Measurements from ENCODE around the gene DESI1. TPM values are rescaled to one million over a fixed set of nuclear protein-coding genes. Genes with fewer than 3 reads are reported as not detected.

Gene DESI1
- total and polyA plus RNA-seq, 2 of the 13 experiments (the other 11 are each of a cell fraction or from before 2014, with no cell fraction given) = 21.6 to 29.2 TPM

DNA sequence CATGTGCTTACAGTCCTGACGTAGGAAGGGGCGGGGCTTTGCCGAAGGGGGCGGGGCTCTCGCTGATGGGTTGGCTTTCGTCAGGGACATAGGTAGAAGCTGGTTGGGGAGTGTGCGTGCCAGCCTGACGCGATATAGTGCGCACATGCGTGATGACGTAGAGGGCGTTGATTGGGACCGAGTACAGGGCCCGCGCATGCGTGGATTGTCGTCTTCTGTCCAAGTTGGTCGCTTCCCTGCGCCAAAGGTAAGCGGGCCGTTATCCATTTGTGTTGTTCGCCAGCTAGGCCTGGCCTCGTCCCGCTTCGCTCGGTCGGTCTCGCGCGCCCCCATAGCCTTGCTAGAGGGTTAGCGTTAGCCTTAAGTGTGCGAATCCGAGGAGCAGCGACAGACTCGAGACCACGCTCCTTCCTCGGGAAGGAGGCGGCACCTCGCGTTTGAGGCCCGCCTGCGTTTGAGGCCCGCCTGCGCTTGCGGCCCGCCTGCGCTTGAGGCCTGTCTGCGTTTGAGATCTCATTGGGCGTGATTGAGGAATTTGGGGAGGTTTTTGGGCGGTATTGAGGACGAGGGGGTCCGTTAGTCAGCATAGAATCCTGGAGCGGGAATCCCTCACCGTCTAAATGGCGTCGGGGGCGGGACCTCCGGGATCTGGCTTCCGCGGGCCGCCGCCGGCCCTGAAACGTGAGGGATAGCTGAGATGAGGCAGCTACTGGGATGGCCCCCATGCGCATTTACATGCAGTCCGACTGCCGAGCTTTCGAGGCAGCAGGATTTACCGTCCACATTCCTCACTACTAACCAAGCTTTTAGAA, 462 bp upstream of the DESI1 start, which contains the start of gene XRCC6 (continued):
- TF ChIP-seq GPN1 (CRISPR knock-in tag; IDR thresholded peaks at IDR 0.05; ENCODE audit: borderline replicate concordance) (no peak; the same call in 1 of the 2 replicates), PHF8 (CRISPR knock-in tag; IDR thresholded peaks at IDR 0.05) (peak; percentile 94), ATAD3A (CRISPR knock-in tag; IDR thresholded peaks at IDR 0.05) (no peak), AGO1 (IDR thresholded peaks at IDR 0.05; ENCODE audit: low read depth, low read length, poor library complexity, severe bottlenecking) (no peak), NR2F2 (IDR thresholded peaks at IDR 0.05; ENCODE audit: borderline replicate concordance, low read depth) (no peak), SOX5 (CRISPR knock-in tag; IDR thresholded peaks at IDR 0.05; ENCODE audit: borderline replicate concordance) (peak; percentile 29; the same call in 1 of the 2 replicates), SNAI1 (CRISPR knock-in tag; IDR thresholded peaks at IDR 0.05; ENCODE audit: borderline replicate concordance) (no peak), ZNF75D (CRISPR knock-in tag; IDR thresholded peaks at IDR 0.05; ENCODE audit: borderline replicate concordance) (peak; percentile 62; the same call in 1 of the 2 replicates), RBAK (CRISPR knock-in tag; IDR thresholded peaks at IDR 0.05) (no peak), CHD2 (IDR thresholded peaks at IDR 0.05; ENCODE audit: low read depth, low read length) (no peak), ZBTB3 (CRISPR knock-in tag; IDR thresholded peaks at IDR 0.05; ENCODE audit: borderline replicate concordance, low read depth) (no peak), SALL2 (CRISPR knock-in tag; IDR thresholded peaks at IDR 0.05) (no peak), ZNF616 (CRISPR knock-in tag; IDR thresholded peaks at IDR 0.05; ENCODE audit: low read depth) (peak; percentile 70), ZNF772 (CRISPR knock-in tag; IDR thresholded peaks at IDR 0.05) (no peak)
- TF ChIP-seq, protein P1, sequence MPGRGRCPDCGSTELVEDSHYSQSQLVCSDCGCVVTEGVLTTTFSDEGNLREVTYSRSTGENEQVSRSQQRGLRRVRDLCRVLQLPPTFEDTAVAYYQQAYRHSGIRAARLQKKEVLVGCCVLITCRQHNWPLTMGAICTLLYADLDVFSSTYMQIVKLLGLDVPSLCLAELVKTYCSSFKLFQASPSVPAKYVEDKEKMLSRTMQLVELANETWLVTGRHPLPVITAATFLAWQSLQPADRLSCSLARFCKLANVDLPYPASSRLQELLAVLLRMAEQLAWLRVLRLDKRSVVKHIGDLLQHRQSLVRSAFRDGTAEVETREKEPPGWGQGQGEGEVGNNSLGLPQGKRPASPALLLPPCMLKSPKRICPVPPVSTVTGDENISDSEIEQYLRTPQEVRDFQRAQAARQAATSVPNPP (CRISPR knock-in tag; IDR thresholded peaks at IDR 0.05) = peak; percentile 64; the same call in 1 of the 2 replicates
- TF ChIP-seq, protein P2, sequence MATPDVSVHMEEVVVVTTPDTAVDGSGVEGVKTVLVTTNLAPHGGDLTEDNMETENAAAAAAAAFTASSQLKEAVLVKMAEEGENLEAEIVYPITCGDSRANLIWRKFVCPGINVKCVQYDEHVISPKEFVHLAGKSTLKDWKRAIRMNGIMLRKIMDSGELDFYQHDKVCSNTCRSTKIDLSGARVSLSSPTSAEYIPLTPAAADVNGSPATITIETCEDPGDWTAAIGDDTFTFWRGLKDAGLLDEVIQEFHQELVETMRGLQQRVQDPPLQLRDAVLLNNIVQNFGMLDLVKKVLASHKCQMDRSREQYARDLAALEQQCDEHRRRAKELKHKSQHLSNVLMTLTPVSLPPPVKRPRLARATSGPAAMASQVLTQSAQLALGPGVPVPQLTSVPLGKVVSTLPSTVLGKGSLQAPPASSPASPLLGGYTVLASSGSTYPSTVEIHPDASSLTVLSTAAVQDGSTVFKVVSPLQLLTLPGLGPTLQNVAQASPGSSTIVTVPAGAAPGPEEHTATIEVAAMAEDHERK (CRISPR knock-in tag; IDR thresholded peaks at IDR 0.05; ENCODE audit: low read depth) = peak; percentile 87
- TF ChIP-seq, protein P3, sequence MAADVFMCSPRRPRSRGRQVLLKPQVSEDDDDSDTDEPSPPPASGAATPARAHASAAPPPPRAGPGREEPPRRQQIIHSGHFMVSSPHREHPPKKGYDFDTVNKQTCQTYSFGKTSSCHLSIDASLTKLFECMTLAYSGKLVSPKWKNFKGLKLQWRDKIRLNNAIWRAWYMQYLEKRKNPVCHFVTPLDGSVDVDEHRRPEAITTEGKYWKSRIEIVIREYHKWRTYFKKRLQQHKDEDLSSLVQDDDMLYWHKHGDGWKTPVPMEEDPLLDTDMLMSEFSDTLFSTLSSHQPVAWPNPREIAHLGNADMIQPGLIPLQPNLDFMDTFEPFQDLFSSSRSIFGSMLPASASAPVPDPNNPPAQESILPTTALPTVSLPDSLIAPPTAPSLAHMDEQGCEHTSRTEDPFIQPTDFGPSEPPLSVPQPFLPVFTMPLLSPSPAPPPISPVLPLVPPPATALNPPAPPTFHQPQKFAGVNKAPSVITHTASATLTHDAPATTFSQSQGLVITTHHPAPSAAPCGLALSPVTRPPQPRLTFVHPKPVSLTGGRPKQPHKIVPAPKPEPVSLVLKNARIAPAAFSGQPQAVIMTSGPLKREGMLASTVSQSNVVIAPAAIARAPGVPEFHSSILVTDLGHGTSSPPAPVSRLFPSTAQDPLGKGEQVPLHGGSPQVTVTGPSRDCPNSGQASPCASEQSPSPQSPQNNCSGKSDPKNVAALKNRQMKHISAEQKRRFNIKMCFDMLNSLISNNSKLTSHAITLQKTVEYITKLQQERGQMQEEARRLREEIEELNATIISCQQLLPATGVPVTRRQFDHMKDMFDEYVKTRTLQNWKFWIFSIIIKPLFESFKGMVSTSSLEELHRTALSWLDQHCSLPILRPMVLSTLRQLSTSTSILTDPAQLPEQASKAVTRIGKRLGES (CRISPR knock-in tag; IDR thresholded peaks at IDR 0.05; ENCODE audit: borderline replicate concordance) = no peak
- TF ChIP-seq, protein P4, sequence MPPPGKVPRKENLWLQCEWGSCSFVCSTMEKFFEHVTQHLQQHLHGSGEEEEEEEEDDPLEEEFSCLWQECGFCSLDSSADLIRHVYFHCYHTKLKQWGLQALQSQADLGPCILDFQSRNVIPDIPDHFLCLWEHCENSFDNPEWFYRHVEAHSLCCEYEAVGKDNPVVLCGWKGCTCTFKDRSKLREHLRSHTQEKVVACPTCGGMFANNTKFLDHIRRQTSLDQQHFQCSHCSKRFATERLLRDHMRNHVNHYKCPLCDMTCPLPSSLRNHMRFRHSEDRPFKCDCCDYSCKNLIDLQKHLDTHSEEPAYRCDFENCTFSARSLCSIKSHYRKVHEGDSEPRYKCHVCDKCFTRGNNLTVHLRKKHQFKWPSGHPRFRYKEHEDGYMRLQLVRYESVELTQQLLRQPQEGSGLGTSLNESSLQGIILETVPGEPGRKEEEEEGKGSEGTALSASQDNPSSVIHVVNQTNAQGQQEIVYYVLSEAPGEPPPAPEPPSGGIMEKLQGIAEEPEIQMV (CRISPR knock-in tag; IDR thresholded peaks at IDR 0.05; ENCODE audit: low read depth) = peak; percentile 52; the same call in 1 of the 2 replicates
- TF ChIP-seq, protein P5, sequence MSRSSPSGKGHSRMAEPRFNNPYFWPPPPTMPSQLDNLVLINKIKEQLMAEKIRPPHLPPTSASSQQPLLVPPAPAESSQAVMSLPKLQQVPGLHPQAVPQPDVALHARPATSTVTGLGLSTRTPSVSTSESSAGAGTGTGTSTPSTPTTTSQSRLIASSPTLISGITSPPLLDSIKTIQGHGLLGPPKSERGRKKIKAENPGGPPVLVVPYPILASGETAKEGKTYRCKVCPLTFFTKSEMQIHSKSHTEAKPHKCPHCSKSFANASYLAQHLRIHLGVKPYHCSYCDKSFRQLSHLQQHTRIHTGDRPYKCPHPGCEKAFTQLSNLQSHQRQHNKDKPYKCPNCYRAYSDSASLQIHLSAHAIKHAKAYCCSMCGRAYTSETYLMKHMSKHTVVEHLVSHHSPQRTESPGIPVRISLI (CRISPR knock-in tag; IDR thresholded peaks at IDR 0.05; ENCODE audit: borderline replicate concordance) = no peak

Measured in HepG2 (cell line).